IMR-90 (cell line): Measurements from ENCODE around the gene PGBD5. TPM values are rescaled to one million over a fixed set of nuclear protein-coding genes. Genes with fewer than 3 reads are reported as not detected.

Experiments used
- ATAC-seq: fragments of 200-7000 bp; cut with Tn5 transposase; 2 replicates; pipeline ENCODE4 v1.9.1; 2020; ENCODE audit warnings: low read depth, mild to moderate bottlenecking, moderate library complexity
- BruUV-seq: library from RNA; stranded (reverse); fragments of 400-500 nt; replicated peaks from 2 replicates; lab custom pipeline; 2021; lab: Mats Ljungman, UMichigan
- CTCF ChIA-PET: fragments of 300-600 bp; formaldehyde crosslinking; extraction: SDS; loops from one replicate; lab custom pipeline; 2021; ENCODE audit warnings: antibody characterized with exemption; lab: Yijun Ruan, JAX
- POLR2A ChIA-PET: fragments of 300-600 bp; sonication (Branson Sonifier 250); formaldehyde crosslinking; loops from one replicate; lab custom pipeline; 2022; ENCODE audit warnings: antibody characterized with exemption; ENCODE audit not compliant: unreplicated experiment; lab: Charles Lee
- DNase-seq: peaks from one replicate; pipeline ENCODE4 v3.0.0; 2013
- H2AFZ ChIP-seq: replicated peaks from 2 replicates; pipeline ENCODE3; 2013; ENCODE audit warnings: low read length, mild to moderate bottlenecking; ENCODE audit not compliant: poor library complexity
- H2AK5ac ChIP-seq: 2 replicates; pipeline ENCODE4 v1.6.1; 2013; ENCODE audit warnings: low read depth, low read length, inconsistent platforms
- H2AK9ac ChIP-seq: replicated peaks from 2 replicates; pipeline ENCODE3; 2013; ENCODE audit warnings: mild to moderate bottlenecking, low read depth, low read length, moderate library complexity; ENCODE audit not compliant: poor library complexity
- H2BK120ac ChIP-seq: 2 replicates; pipeline ENCODE4 v1.6.1; 2013; ENCODE audit warnings: low read depth, low read length, inconsistent platforms
- H2BK15ac ChIP-seq: 3 replicates; pipeline ENCODE4 v1.6.1; 2013; ENCODE audit warnings: low read depth, low read length, inconsistent platforms
- H2BK20ac ChIP-seq: 2 replicates; pipeline ENCODE4 v1.6.1; 2013; ENCODE audit warnings: low read depth, mild to moderate bottlenecking, inconsistent platforms, low read length, moderate library complexity
- H2BK5ac ChIP-seq: 2 replicates; pipeline ENCODE4 v1.6.1; 2013; ENCODE audit warnings: mild to moderate bottlenecking, low read depth, low read length, inconsistent platforms; ENCODE audit not compliant: poor library complexity, severe bottlenecking
- H3K14ac ChIP-seq: replicated peaks from 2 replicates; pipeline ENCODE4 v1.6.1; 2013; ENCODE audit warnings: low read depth, low read length, inconsistent platforms
- H3K18ac ChIP-seq: 2 replicates; pipeline ENCODE4 v1.6.1; 2013; ENCODE audit warnings: low read depth, low read length, control low read depth
- H3K23ac ChIP-seq: 2 replicates; pipeline ENCODE4 v1.6.1; 2013; ENCODE audit warnings: low read depth, low read length, inconsistent platforms
- H3K27ac ChIP-seq: 2 replicates; pipeline ENCODE4 v1.5.1; 2013; ENCODE audit warnings: mild to moderate bottlenecking, control low read depth, low read length; ENCODE audit not compliant: insufficient read depth
- H3K27me3 ChIP-seq: 2 replicates; pipeline ENCODE4 v1.6.1; 2013; ENCODE audit warnings: low read length; ENCODE audit not compliant: control insufficient read depth, insufficient read depth
- H3K36me3 ChIP-seq: 2 replicates; pipeline ENCODE4 v1.6.1; 2013; ENCODE audit warnings: low read length, mixed read lengths; ENCODE audit not compliant: control insufficient read depth, insufficient read depth
- H3K4ac ChIP-seq: 2 replicates; pipeline ENCODE4 v1.6.1; 2013; ENCODE audit warnings: low read depth, low read length, inconsistent platforms
- H3K4me1 ChIP-seq: 2 replicates; pipeline ENCODE4 v1.6.1; 2013; ENCODE audit warnings: low read length, mixed read lengths; ENCODE audit not compliant: control insufficient read depth, insufficient read depth
- H3K4me2 ChIP-seq: 2 replicates; pipeline ENCODE4 v1.6.1; 2013; ENCODE audit warnings: low read depth, mild to moderate bottlenecking, control low read depth, low read length, moderate library complexity
- H3K4me3 ChIP-seq: 2 replicates; pipeline ENCODE4 v1.5.1; 2013; ENCODE audit warnings: low read depth, mild to moderate bottlenecking, control low read depth, low read length, moderate library complexity; ENCODE audit not compliant: insufficient read depth
- H3K56ac ChIP-seq: 2 replicates; pipeline ENCODE4 v1.6.1; 2013; ENCODE audit warnings: low read length, inconsistent platforms; ENCODE audit not compliant: insufficient read depth; ENCODE audit errors: extremely low read depth
- H3K79me1 ChIP-seq, 2 experiments: 2 replicates each; pipeline ENCODE4 v1.6.1; 2013; ENCODE audit warnings: low read length in 2 of 2, inconsistent platforms in 1 of 2, low read depth in 1 of 2
- H3K9ac ChIP-seq: 2 replicates; pipeline ENCODE4 v1.6.1; 2013; ENCODE audit warnings: low read depth, low read length, control low read depth
- H3K9me1 ChIP-seq: 2 replicates; pipeline ENCODE4 v1.6.1; 2013; ENCODE audit warnings: low read length, inconsistent platforms; ENCODE audit not compliant: insufficient read depth
- H3K9me3 ChIP-seq: 2 replicates; pipeline ENCODE4 v1.6.1; 2013; ENCODE audit warnings: low read length; ENCODE audit not compliant: control insufficient read depth, insufficient read depth
- H4K20me1 ChIP-seq: 2 replicates; pipeline ENCODE4 v1.6.1; 2013; ENCODE audit warnings: low read length, inconsistent platforms; ENCODE audit not compliant: insufficient read depth
- H4K5ac ChIP-seq: 2 replicates; pipeline ENCODE4 v1.6.1; 2013; ENCODE audit warnings: mild to moderate bottlenecking, low read depth, low read length, control low read depth
- H4K8ac ChIP-seq, 2 experiments: 2 replicates each; pipeline ENCODE4 v1.6.1; 2013; ENCODE audit warnings: low read depth in 2 of 2, low read length in 2 of 2, control low read depth in 1 of 2, inconsistent platforms in 1 of 2
- H4K91ac ChIP-seq: 2 replicates; pipeline ENCODE4 v1.6.1; 2013; ENCODE audit warnings: low read depth, low read length, inconsistent platforms; ENCODE audit not compliant: insufficient read depth
- BHLHE40 ChIP-seq: fragments of 150-350 bp; IDR thresholded peaks from 2 replicates; pipeline ENCODE4 v1.6.1; 2016; ENCODE audit warnings: mild to moderate bottlenecking, low read depth, low read length
- MAFK ChIP-seq: IDR thresholded peaks from 2 replicates; pipeline ENCODE4 v1.6.1; 2012; ENCODE audit warnings: low read depth, low read length, improper control_type of control experiment
- RCOR1 ChIP-seq: IDR thresholded peaks from 2 replicates; pipeline ENCODE4 v1.6.1; 2012; ENCODE audit warnings: mild to moderate bottlenecking, low read length, improper control_type of control experiment; ENCODE audit not compliant: insufficient replicate concordance
- RFX5 ChIP-seq: IDR thresholded peaks from 2 replicates; pipeline ENCODE4 v1.8.0; 2012; ENCODE audit warnings: low read depth, mild to moderate bottlenecking, low read length, moderate library complexity
- SMC3 ChIP-seq: fragments of 150-350 bp; IDR thresholded peaks from 2 replicates; pipeline ENCODE4 v1.6.1; 2016; ENCODE audit warnings: low read depth, mild to moderate bottlenecking, antibody characterized with exemption, low read length, moderate library complexity
- WGBS, 2 experiments: methylation state at CpG; one replicate each; pipeline versions ENCODE4 v1.1.5 to v1.1.7; 2013; ENCODE audit warnings: missing lambda C conversion rate in 2 of 2; ENCODE audit not compliant: insufficient read length in 1 of 2; ENCODE audit errors: extremely low coverage in 2 of 2; 5-methylcytosine and 5-hydroxymethylcytosine counted together
- dilution Hi-C: fragments of 300-500 bp; cut with HindIII; formaldehyde crosslinking; loops from one replicate; pipeline ENCODE4 v1.14.3; 2018; ENCODE audit warnings: low sequenced_read_pairs; ENCODE audit not compliant: unreplicated experiment
- in situ Hi-C: fragments of 300-500 bp; cut with MboI; formaldehyde crosslinking; loops from 3 replicates; pipeline ENCODE4 v1.14.3; 2019; ENCODE audit warnings: low sequenced_read_pairs, inconsistent platforms, mixed read lengths
- intact Hi-C: fragments of 100-400 bp; cut with micrococcal nuclease; formaldehyde crosslinking; loops from 2 replicates; pipeline ENCODE4 v1.10.0; 2022
- polyA plus RNA-seq, 3 experiments: library from polyadenylated mRNA; depleted of rRNA; stranded (reverse); fragments of >200 nt; gene quantifications; 2 replicates each; pipeline ENCODE4 v1.2.3, GENCODE V29; 2012; ENCODE audit warnings: low replicate concordance in 1 of 3
- total RNA-seq: library from RNA; depleted of rRNA; stranded (reverse); fragments of >200 nt; gene quantifications from 2 replicates; pipeline ENCODE4 v1.2.3, GENCODE V29; 2012

The PGBD5 gene
- total and polyA plus RNA-seq, 2 of the 4 experiments (the other 2 are of a cell fraction), result 0.18 to 0.36 TPM

DNA sequence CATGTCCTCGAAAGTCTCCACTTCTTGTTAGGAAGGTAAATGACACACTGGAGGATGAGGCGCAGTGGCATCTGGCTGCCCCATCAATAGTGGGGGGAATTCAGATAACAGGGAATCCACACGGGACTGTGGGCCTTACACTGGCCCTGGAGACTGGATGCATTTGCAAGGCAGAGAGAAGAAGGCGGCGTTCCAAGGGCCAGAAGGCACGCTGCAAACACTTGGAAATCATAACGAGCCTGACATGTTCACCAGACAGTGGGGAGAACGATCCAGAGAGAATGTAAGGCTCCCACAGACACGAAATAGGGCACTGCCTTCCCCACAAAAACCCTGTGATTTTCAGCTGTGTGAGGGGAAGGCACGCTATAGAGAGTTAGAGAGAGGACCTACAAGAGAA lies 70.5 kb downstream of the PGBD5 start:
- dilution Hi-C loops (no loop called here), in situ Hi-C loops (no loop called here), intact Hi-C loops (no loop called here)
- Histone ChIP-seq H3K27ac (no peak overlapping the region), H3K4me2 (no peak overlapping the region), H2AFZ (no peak overlapping the region), H3K9me1 (no peaks in the 10 kb centered on the region), H2AK9ac (no peak overlapping the region), H3K23ac (no peak overlapping the region), H2BK120ac (no peak overlapping the region), H2BK5ac (no peak overlapping the region), H2BK20ac (no peak overlapping the region), H2BK15ac (no peak overlapping the region), H3K9me3 (no peaks in the 10 kb centered on the region), H3K4me1 (peaks cover 5% of the 10 kb centered on the region; the same call in 1 of the 2 replicates), H3K79me1 (no peaks in the 10 kb centered on the region), H3K27me3 (no peaks in the 10 kb centered on the region), H3K14ac (no peak overlapping the region), H3K36me3 (no peaks in the 10 kb centered on the region), H3K4ac (no peak overlapping the region), H3K9ac (no peak overlapping the region), H4K20me1 (no peaks in the 10 kb centered on the region), H4K8ac (no peak overlapping the region), H3K56ac (no peak overlapping the region), H4K5ac (no peak overlapping the region), H3K4me3 (no peak overlapping the region), H2AK5ac (no peak overlapping the region), H3K18ac (no peak overlapping the region), H4K91ac (no peak overlapping the region)
- TF ChIP-seq MAFK (no peak), SMC3 (no peak), RFX5 (no peak), RCOR1 (no peak), BHLHE40 (no peak)
- no TSS peak for BruUV-seq
- CTCF ChIA-PET, result no interaction called here
- DNase-seq, result no peak
- ATAC-seq, result no peak
- WGBS, 2 experiments, result 90% methylated on average over 2 of the region's 10 CpGs; no CpG with 5 or more reads in 1 of the 2 experiments
- POLR2A ChIA-PET, result no interaction called here
